HG03439 (cell line): ENCODE measurements around the gene FRMD4A.

Experiments used
- ATAC-seq: cut with Tn5 transposase; IDR thresholded peaks from one replicate; pipeline ENCODE4 v1.9.1; 2021; ENCODE audit warnings: mild to moderate bottlenecking, moderate library complexity; ENCODE audit not compliant: unreplicated experiment

FRMD4A gene

GRCh38 chr10:13994932-13995331 lies 335.8 kb downstream of the FRMD4A start:
- no peak for ATAC-seq

GRCh38 chr10:13993673-13994089 lies 337.0 kb downstream of the FRMD4A start:
- ATAC-seq, result no peak

GRCh38 chr10:13993169-13993568 lies 337.6 kb downstream of the FRMD4A start:
- ATAC-seq, result no peak

GRCh38 chr10:13991353-13991752 lies 339.4 kb downstream of the FRMD4A start:
- no peak for ATAC-seq

- no peak for ATAC-seq
Measured at GRCh38 chr10:13990946-13991345, 339.8 kb downstream of the FRMD4A start.

- ATAC-seq, result no peak
Measured at GRCh38 chr10:13990392-13990805, 340.3 kb downstream of the FRMD4A start.

- no peak for ATAC-seq
Measured at GRCh38 chr10:13989616-13990015, 341.1 kb downstream of the FRMD4A start.

- ATAC-seq, result no peak
Measured at GRCh38 chr10:13987446-13987845, 343.3 kb downstream of the FRMD4A start.

GRCh38 chr10:13984647-13985155 lies 346.0 kb downstream of the FRMD4A start:
- ATAC-seq, result no peak

GRCh38 chr10:13983035-13983434 lies 347.7 kb downstream of the FRMD4A start:
- ATAC-seq, result no peak

GRCh38 chr10:13978533-13979115 lies 352.1 kb downstream of the FRMD4A start:
- ATAC-seq, result no peak

GRCh38 chr10:13977861-13978532 lies 352.7 kb downstream of the FRMD4A start:
- ATAC-seq, result no peak

- no peak for ATAC-seq
Measured at GRCh38 chr10:13973742-13974141, 357.0 kb downstream of the FRMD4A start.

- ATAC-seq, result no peak
Measured at GRCh38 chr10:13972609-13973008, 358.1 kb downstream of the FRMD4A start.

GRCh38 chr10:13971601-13972475 lies 358.9 kb downstream of the FRMD4A start:
- ATAC-seq, result no peak

GRCh38 chr10:13970957-13971353 lies 359.8 kb downstream of the FRMD4A start:
- ATAC-seq, result no peak

GRCh38 chr10:13970236-13970956 lies 360.3 kb downstream of the FRMD4A start:
- ATAC-seq, result no peak

GRCh38 chr10:13969792-13970140 lies 361.0 kb downstream of the FRMD4A start:
- no peak for ATAC-seq

- ATAC-seq, result no peak
Measured at GRCh38 chr10:13969118-13969791, 361.5 kb downstream of the FRMD4A start.

- no peak for ATAC-seq
Measured at GRCh38 chr10:13961853-13962252, 368.9 kb downstream of the FRMD4A start.
